OCI-LY7 (cell line): ENCODE measurements around the gene RPL32. TPM values are rescaled to one million over a fixed set of nuclear protein-coding genes. Genes with fewer than 3 reads are reported as not detected.
"Not testable (repeated sequence)": the region's sequence is repeated elsewhere in the genome, so short reads cannot be mapped to it uniquely, and the experiment has no call there.

Experiments used
- BruUV-seq: library from RNA; stranded (reverse); fragments of 400-500 nt; replicated peaks from 2 replicates; lab custom pipeline; 2021; lab: Mats Ljungman, UMichigan
- CTCF ChIA-PET: fragments of 300-600 bp; sonication (Branson Sonifier 250); formaldehyde crosslinking; loops from one replicate; lab custom pipeline; 2022; ENCODE audit warnings: antibody characterized with exemption; ENCODE audit not compliant: unreplicated experiment; lab: Charles Lee
- POLR2A ChIA-PET: fragments of 300-600 bp; sonication (Branson Sonifier 250); formaldehyde crosslinking; loops from one replicate; lab custom pipeline; 2022; ENCODE audit warnings: antibody characterized with exemption; lab: Charles Lee
- DNase-seq: peaks from one replicate; pipeline ENCODE4 v3.0.0-alpha.2; 2015; ENCODE audit warnings: low spot score
- H2AFZ ChIP-seq: fragments of 200-600 bp; sonication (generic), shearing (Covaris generic); 2 replicates; pipeline ENCODE4 v1.6.1; 2014; ENCODE audit warnings: mild to moderate bottlenecking, antibody characterized with exemption, low read length, moderate library complexity
- H3K27ac ChIP-seq: fragments of 200-600 bp; sonication (generic); 2 replicates; pipeline ENCODE4 v1.5.1; 2014; ENCODE audit warnings: mixed run types, low read depth, mild to moderate bottlenecking, moderate library complexity, low read length, inconsistent platforms; ENCODE audit not compliant: poor library complexity, severe bottlenecking
- H3K36me3 ChIP-seq: fragments of 200-600 bp; sonication (generic); 2 replicates; pipeline ENCODE4 v1.6.1; 2014; ENCODE audit warnings: mild to moderate bottlenecking, antibody characterized with exemption, low read length, moderate library complexity, mixed read lengths; ENCODE audit not compliant: insufficient read depth
- H3K4me1 ChIP-seq: fragments of 200-600 bp; sonication (generic); 2 replicates; pipeline ENCODE4 v1.5.1; 2014; ENCODE audit warnings: mild to moderate bottlenecking, low read length; ENCODE audit not compliant: insufficient read depth, poor library complexity, severe bottlenecking
- H3K4me2 ChIP-seq: fragments of 200-600 bp; sonication (generic); 2 replicates; pipeline ENCODE4 v1.6.1; 2014; ENCODE audit warnings: mild to moderate bottlenecking, low read length
- H3K4me3 ChIP-seq: fragments of 200-600 bp; sonication (generic); 2 replicates; pipeline ENCODE4 v1.5.1; 2014; ENCODE audit warnings: mild to moderate bottlenecking, low read depth, low read length; ENCODE audit not compliant: poor library complexity, severe bottlenecking
- H3K79me2 ChIP-seq: fragments of 200-600 bp; sonication (generic); 2 replicates; pipeline ENCODE4 v1.6.1; 2016; ENCODE audit warnings: low read depth, mild to moderate bottlenecking, low read length, moderate library complexity, mixed read lengths; ENCODE audit not compliant: insufficient read depth
- H3K9me2 ChIP-seq: fragments of 200-600 bp; sonication (generic); 2 replicates; pipeline ENCODE4 v1.6.1; 2016; ENCODE audit warnings: mild to moderate bottlenecking, low read length, mixed read lengths; ENCODE audit not compliant: insufficient read depth
- H3K9me3 ChIP-seq: fragments of 200-600 bp; sonication (generic); 2 replicates; pipeline ENCODE4 v1.6.1; 2014; ENCODE audit warnings: mild to moderate bottlenecking, mixed run types, low read length, mixed read lengths
- H4K20me1 ChIP-seq: fragments of 200-600 bp; sonication (generic); 2 replicates; pipeline ENCODE4 v1.6.1; 2014; ENCODE audit warnings: mild to moderate bottlenecking, antibody characterized with exemption, low read length, moderate library complexity, mixed read lengths; ENCODE audit not compliant: insufficient read depth
- CTCF ChIP-seq: fragments of 200-600 bp; sonication (generic); conservative IDR thresholded peaks from 2 replicates; pipeline ENCODE4 v1.5.1; 2014; ENCODE audit warnings: mild to moderate bottlenecking, antibody characterized with exemption, low read length, moderate library complexity, mixed read lengths
- EZH2phosphoT487 ChIP-seq: fragments of 200-600 bp; sonication (generic); IDR thresholded peaks from 2 replicates; pipeline ENCODE4 v1.6.1; 2018; ENCODE audit warnings: low read depth, borderline replicate concordance, mild to moderate bottlenecking, mixed run types, antibody characterized with exemption, low read length, moderate library complexity, mixed read lengths
- intact Hi-C: fragments of 100-400 bp; cut with micrococcal nuclease; formaldehyde crosslinking; loops from one replicate; pipeline ENCODE4 v1.10.0; 2022; ENCODE audit not compliant: unreplicated experiment
- total RNA-seq, 2 experiments: library from RNA; depleted of rRNA in 1 of 2; stranded (reverse); fragments of >200 nt in 1 of 2; shearing (Covaris generic) in 1 of 2; gene quantifications; 2 replicates each; pipeline ENCODE4 v1.2.3, GENCODE V29; 2014 to 2022

RPL32 gene
- total RNA-seq, 2 experiments from 2014 or later = 2,099 to 3,717 TPM

GRCh38 chr3:12879191-12879815, 37.9 kb upstream of the RPL32 start:
- Histone ChIP-seq H3K9me2 (no peaks in the 10 kb centered on the region), H2AFZ (no peak overlapping the region), H3K79me2 (no peaks in the 10 kb centered on the region), H3K4me1 (peaks cover 4% of the 10 kb centered on the region), H3K9me3 (no peaks in the 10 kb centered on the region), H4K20me1 (no peaks in the 10 kb centered on the region), H3K4me2 (no peak overlapping the region), H3K27ac (no peak overlapping the region), H3K4me3 (no peak overlapping the region), H3K36me3 (no peaks in the 10 kb centered on the region)
- ChIA-PET POLR2A (no interaction called here), CTCF (interaction anchor here (0.8 kb wide), 1 partner anchor 10 kb away, joined by 3 read pairs; no protein-coding TSS in a partner anchor)
- TF ChIP-seq EZH2phosphoT487 = no peak
- no TSS peak for BruUV-seq
- no peak for DNase-seq
- intact Hi-C loops = no loop called here

GRCh38 chr3:12878758-12879157, 37.4 kb upstream of the RPL32 start:
- H3K27ac ChIP-seq, BruUV-seq, H4K20me1 ChIP-seq, CTCF ChIA-PET, POLR2A ChIA-PET, H3K79me2 ChIP-seq, H3K4me2 ChIP-seq, H3K9me2 ChIP-seq, H3K4me1 ChIP-seq, intact Hi-C loops, DNase-seq, H3K9me3 ChIP-seq, H3K36me3 ChIP-seq, H2AFZ ChIP-seq, H3K4me3 ChIP-seq: not testable (repeated sequence)

DNA sequence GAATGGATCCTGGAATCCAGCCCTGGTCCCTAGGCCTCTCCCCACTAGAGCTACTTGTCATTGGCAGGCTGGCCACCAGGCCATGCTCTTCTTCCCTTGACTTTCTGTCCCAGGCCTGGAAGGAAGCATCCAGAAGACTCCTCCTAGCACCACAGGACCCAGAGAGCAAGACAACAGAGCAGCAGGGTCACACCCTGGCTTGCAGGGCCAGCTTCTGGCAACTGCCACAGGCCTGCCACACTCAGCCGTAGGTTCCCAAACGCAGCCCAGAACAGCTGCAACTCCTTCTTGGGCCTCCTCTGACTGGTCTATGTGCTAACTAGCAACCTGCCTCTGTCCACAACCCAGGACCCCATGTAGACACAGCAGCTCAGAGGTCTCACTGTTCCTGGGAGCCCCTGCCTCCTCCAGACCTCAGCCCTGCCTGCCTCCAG, 36.8 kb upstream of the RPL32 start:
- no peak overlapping the region for H3K4me3 ChIP-seq
- BruUV-seq = no TSS peak
- no peaks in the 10 kb centered on the region for H4K20me1 ChIP-seq
- H3K36me3 ChIP-seq = no peaks in the 10 kb centered on the region
- DNase-seq = no peak
- no peaks in the 10 kb centered on the region for H3K9me2 ChIP-seq
- ChIA-PET CTCF (no interaction called here), POLR2A (no interaction called here)
- no peak overlapping the region for H3K4me2 ChIP-seq
- H3K9me3 ChIP-seq = no peaks in the 10 kb centered on the region
- H3K4me1 ChIP-seq = peaks cover 4% of the 10 kb centered on the region
- TF ChIP-seq CTCF (no peak), EZH2phosphoT487 (no peak)
- no peaks in the 10 kb centered on the region for H3K79me2 ChIP-seq
- intact Hi-C loops = no loop called here
- no peak overlapping the region for H2AFZ ChIP-seq
- no peak overlapping the region for H3K27ac ChIP-seq
